Activated effector memory CD4-positive, alpha-beta T cell treated with Interleukin-2 at 50 U/mL for 16 hours (primary cell): ENCODE measurements around the gene TBC1D22A.

Experiments used
- DNase-seq: peaks from one replicate; pipeline ENCODE4 v3.0.0-alpha.2; 2020

The TBC1D22A gene

DNA sequence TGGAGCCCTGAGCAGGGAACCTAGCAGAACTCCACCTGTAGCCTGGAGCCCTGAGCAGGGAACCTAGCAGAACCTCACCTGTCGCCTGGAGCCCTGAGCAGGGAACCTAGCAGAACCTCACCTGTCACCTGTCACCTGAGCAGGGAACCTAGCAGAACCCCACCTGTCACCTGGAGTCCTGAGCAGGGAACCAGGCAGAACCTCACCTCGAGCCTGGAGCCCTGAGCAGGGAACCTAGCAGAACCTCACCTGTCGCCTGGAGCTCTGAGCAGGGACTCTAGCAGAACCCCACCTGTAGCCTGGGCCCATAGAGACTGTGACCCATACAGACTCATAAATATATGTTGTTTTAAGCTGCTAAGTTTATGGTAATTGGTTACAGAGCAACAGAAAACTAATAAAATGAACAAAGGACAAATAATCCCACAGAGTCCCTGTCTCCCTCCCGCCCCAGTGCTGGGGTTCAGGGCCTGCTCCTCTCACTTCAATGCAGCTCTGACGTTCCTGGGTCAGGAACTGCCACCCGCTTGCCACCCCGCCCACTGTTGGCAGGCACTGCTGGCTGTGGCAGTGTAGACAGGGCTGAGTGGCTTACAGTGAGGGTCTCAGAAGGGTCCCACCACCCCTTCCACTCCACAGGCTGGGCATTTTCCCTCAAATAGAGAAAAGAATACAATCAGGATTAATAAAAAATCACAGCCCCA lies 259.1 kb downstream of the TBC1D22A start:
- no peak for DNase-seq

DNA sequence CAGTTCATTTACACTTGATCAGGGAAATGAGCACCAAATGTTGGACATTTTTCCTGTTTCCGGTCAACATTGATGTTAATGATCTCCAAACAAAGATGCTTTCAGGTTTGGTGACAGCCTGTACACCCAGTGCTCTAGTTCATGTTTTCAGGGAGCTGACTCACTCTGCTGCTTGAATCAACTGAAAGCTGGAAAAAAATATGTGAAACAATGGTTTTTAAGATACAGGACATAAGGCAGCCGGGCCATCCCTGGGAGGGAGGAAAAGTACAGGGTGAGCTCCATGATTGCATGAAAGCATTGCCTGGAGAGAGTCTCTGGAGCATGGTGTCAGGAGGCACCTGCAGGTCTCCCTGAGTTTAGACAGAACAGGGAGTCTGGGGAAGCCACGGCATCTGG lies 259.6 kb downstream of the TBC1D22A start:
- no peak for DNase-seq

DNA sequence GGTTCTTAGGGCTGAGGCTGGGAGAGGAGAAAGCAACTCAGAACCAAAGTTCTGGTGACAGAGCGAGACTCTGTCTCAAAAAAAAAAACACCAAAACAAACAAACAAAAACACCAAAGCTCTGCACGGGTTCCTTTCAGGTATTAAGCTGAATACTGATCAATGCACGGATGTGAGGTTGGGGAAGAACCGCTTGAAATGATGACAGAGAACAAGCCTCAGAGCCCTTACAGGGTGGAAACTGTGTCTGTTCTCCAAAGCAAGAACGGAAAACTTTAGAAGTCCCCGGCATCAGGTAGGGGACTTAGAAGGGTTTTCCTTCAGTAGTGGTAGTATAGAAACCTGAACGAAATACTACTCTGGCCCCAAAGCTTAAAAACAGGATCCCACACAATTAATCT lies 260.0 kb downstream of the TBC1D22A start:
- no peak for DNase-seq

DNA sequence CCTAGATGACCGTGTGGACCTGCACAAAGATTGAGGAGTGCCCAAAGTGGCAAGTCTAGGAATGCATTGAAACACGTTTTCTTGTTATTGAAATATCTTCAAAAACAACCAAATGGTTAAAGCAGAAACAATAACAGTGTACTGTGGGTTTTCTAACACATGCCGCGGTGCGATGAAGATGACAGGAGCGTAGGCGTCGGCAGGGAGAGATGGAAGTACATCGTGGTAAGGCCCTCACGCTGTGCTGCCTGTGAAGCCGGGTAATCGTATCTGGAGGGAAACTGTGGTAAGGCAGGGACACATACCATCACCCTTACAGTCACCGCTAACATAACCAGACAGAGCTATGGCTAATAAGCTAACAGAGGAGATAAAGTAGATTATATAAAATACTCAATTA lies 261.4 kb downstream of the TBC1D22A start:
- DNase-seq = no peak

DNA sequence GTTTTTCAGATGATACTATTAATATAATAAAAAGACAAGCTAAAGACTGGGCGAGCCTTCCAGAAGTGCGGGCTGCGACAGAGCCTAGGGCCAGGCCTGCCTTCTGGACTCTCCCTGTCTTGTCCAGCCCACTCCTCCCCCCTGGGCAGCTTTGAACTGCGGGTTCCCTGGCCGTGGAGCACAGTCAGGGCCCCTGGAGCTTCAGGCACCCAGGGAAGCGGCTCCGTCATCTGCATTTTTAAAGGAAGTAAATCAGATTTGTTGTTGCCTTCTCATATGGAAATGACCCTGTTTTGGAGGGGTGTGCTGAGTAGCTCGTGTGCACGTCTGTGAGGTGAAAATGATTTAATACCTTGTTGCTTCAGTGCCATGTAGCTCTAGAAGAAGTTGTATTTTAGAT lies 265.3 kb downstream of the TBC1D22A start:
- DNase-seq = no peak

DNA sequence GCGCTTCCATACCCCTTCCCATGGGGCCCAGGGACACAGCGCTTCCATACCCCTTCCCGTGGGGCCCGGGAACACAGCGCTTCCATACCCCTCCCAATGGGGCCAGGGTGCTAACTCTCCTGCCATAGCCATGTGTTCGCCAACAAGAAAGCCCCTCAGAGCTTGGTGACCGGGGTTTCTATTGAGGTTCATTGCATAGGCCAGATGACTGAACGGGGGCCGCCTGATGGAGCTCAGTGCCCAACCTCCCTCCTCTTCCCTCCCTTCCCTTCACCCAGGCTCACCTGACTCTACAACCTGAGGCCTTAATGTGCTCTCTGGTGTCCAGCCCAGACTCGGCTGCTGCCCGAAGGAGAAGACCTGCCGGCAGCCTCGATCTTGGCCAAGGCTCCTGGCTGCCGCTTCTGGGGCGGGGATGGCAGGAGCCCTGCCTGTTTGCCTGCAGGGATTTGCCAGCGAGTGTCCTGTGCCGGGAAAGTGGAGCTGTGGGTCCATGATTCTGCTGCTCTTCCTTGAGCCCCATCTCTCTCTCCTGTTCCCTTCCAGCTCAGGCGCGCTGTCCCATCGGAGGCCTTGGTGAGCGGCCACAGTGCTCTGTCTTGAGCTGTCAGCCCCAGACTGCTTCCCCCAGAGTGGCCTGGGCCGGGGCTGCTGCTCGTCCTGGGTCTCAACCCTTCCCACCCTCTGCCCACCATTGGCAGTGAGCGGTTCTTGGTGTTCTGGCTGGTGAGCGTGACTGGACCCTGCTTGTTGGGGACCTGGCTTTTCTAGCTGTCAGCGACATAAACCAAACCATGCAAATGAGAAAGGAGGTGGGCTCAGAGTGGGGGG lies 267.0 kb downstream of the TBC1D22A start:
- DNase-seq = no peak

DNA sequence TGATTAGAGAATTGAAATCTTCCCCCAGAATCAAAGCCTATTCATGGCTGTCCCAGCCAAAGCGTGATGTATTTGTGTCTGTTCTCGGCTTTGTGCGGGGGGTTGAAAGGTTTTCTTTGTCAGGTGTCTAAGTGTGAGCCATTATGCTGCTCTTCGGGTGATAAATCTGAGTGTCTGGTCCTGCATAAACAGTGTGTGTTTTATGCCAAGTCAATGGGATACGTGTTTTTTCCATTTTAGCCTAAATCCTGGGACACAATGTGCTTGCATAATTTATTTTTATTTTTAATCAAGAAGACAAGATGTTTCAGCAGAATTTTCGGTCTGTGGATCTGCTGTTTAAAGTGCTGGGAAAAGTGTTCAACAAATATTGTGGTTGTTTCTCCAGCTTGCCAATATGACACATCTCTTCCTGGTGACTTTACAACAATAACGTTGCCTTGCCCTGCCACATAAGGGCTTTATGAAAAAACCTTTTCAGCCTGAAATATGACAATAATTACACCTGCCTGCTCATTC lies 267.8 kb downstream of the TBC1D22A start:
- no peak for DNase-seq

DNA sequence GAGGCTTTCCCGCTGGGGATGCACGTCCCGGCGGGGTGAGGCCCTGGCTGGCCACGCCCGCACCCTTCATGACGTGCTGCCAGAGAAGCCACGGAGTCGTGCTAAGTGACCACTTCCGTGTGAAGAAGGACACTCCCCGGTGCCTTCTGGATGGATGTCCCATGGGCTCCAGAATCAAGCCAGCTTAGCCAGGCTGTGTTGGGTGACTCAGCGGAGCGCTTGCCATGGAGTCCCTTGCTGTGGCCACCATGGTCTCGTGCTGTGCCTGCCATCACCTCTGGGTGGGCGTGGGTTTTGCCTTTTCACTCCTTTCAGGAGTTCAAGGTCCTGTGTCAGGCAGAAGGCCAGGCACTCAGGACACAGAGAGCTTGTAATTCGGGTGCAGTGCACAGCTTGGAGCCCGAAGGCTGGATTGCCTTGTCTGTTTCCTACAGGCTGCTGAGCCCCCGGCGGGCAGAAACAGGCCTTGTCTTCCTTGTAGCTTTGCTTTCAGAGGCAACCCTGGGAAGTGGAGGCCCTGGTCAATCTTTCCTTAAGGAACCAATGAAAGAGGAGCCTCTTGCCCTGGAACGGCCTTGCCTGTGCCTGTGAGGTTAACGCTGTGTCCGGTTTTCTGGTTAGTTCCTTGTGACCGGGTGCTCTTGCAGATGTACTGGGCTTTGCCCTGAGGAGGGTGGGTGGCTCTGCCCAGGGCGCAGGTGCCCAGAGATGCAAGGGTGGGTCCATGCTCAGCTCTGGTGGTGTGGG lies 268.6 kb downstream of the TBC1D22A start:
- DNase-seq = no peak

DNA sequence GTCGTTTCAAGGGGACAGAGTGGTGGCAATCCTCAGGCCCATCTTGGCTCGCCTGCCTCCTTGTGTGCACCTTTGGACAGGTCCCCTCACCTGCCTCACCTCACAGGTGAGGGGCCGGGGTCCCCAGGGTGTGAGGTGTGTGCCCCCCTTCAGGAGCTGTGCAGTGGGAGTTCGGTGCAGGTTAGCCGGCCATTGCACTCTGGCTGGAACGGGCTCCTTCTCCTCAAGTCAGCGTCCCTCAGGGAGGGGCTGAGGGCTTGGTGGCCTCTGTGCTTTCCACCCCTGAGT lies 269.1 kb downstream of the TBC1D22A start:
- DNase-seq = no peak

DNA sequence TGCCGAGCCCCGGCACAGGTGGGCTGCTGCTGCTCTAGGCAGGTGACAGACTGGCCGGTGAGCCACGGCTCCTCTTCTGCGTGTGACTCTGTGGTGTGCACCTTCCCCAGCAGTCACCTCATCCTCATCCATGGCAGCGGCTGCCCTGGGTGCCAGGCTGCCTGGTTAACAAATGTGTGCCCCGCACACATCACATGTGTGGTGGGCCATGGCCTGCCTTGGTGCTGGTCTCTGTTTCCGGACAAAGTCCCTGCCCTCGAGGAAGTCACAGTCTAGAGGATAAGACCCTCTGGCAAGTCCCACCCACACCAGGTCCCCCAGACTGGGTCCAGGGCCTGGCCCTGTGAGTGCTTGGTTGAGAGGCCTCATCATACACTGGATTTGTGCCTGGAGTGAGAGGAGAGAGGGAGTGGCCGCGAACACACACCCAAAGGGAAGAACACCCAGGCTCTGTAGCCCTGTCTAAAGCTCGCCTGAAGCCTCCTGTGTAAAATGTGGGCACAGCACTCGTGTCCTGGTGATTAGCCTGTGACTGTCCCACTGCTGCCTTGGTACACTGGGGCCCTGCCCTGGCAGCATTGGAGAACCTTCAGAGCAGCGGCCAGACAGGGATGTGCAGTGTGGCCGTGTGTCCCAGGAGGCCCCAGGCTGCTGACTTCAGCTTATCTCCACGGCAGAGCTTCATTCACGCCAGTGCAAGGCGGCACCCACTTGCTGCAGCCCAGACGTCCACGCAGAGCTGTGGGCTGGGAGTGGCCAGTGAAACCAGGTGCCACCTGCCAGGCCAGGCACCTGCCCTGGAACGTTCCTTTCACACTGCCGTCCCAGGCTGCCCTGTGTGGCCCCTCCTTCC lies 269.9 kb downstream of the TBC1D22A start:
- DNase-seq = no peak

DNA sequence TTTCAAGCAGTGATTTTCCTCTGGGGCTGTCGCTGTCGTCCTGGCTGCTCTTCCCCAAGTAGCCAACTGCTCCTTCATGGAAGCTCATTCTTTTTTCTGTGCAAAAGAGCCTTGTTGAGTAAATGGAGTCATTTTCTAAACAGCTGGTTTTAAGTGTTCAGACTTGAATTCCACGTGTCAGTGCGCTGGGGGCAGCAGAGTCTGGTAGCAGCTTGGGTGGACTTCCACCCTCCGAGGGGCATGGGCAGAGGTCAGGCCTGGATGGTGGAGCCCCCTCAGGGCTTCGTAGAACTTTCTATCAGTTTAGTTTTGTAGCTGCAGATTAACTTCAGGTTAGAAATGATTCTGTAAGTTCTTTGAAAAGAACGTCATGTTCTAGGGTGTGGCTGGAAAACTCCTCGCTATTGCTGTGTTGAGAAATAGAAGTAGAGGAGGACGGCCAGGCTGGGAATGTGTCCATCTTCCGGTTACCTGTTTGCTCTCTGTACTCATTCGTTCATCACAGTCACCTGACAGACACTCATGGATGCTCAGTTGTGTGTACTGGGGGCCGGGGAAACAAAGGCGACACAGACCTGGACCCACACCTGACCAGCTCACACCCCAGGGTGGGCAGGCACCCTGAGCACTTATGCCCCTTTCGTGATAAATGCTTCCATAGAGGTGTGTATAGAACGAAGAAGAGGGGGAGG lies 270.7 kb downstream of the TBC1D22A start:
- DNase-seq = no peak

DNA sequence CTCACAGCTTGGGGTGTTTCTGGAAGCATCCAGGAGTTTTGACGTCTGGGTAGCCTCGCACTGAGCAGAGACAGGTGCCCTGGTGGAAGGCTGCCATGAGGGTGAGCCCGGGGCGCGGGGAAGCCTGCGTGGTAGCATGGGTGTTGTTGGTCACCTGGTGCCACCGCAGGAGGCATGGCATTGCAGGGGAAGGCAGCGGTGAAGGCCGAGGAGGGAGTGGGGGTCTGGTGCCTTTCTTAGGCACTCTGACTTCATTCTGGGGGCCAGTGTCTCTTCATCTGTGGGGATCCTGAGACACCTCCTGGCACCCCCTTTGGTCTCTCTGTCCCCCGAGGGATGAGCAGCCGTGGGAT lies 271.2 kb downstream of the TBC1D22A start:
- DNase-seq = no peak

DNA sequence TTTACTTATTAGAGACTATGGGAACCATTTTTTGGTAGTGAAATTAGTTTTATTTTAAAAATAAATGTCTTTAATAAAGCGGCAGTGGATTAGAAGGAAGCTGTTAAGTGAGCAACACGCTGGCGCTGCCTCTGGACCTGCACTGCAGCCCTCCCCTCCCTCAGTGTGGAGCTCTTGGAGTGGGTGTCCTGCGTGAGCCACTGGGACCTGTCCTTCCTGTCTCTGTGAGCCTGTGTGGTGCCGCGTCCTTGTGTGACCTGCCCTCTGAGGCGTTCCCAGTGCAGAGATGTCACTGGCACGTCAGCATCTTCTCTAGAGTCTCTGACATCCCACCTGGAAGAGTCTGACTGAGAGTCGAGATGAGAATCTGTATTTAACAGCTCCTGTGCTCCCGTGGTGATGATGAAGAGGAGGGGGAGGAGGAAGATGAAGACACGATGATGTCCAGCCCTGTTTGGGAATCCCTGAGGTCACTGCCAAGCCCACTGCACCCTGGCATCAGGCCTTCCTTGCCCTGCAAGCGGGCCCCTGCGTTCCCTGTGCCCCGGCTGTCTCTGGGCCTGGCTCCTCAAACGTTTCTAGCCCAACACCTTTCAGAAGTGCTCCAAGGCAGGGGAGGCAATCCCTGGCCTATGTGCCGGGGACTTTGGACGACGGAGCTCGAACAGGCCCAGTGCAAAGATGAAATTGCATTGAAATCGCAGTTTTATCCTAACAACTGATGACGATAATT lies 271.8 kb downstream of the TBC1D22A start:
- DNase-seq = no peak

DNA sequence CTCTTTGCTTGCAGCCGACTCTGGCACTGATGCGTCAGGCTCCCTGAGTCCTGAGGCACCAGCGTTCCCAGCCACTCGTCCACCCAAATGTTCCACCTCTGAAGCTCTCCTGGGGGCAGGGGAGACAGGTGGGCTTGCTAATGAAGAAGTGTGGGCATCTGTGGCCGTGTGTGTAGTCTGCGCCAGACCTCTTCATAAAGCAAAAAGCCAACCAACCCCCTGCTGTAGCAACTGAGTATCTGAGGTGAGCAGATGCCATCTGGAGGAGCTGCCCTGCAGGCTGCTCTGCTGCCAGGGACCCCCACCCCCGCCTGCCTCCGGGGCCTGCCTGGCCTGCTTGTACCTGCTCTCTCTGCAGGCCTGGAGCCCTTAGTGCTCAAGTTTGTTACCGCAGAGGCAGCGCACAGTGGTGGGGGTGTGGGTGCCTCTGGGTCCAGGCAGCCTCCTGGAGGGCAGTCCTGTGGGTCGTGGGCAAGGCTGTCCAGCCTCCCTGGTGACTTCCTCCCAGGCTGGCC lies 272.5 kb downstream of the TBC1D22A start:
- DNase-seq = no peak

DNA sequence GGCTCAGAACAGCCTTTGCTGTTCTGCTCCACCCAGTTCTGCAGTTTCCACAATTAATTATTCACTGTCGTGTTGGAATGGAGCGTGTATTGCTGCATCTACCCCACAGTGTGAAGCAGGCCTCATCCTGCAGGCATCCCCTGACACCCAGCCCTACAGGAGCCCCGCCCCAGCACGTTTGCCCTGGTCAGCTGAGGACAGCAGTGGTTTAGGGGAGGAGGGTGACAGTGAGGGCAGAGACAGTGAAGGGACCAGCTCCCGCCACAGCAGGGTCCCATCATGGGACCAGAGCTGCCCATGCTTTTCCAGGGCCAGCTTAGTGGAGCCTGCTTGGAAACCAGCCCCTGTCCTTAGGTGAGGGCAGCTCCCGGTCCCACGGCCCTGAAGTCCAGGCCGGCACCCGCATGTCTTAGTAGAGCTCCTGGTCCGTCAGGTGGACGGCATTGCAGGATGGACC lies 273.0 kb downstream of the TBC1D22A start:
- no peak for DNase-seq

DNA sequence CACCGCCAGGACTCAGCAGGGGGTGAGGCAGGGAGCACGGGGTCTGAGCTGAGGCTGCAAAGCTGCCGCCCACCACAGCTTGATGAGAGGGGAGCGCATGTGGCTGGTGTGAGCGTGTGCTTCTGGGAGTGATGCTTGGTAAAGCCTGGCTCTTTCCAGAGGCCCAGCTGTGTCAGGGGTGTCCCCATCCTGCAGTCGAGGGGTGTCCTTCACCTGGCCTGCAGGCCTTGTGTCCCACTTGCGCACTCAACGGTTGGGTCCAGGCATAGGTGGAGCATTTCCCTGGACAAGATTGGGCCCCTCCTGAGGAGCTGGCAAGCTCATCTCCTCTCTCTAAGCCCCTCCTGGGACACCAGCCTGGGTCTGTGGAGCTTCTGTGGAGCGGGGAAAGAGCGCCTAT lies 273.9 kb downstream of the TBC1D22A start:
- DNase-seq = no peak

DNA sequence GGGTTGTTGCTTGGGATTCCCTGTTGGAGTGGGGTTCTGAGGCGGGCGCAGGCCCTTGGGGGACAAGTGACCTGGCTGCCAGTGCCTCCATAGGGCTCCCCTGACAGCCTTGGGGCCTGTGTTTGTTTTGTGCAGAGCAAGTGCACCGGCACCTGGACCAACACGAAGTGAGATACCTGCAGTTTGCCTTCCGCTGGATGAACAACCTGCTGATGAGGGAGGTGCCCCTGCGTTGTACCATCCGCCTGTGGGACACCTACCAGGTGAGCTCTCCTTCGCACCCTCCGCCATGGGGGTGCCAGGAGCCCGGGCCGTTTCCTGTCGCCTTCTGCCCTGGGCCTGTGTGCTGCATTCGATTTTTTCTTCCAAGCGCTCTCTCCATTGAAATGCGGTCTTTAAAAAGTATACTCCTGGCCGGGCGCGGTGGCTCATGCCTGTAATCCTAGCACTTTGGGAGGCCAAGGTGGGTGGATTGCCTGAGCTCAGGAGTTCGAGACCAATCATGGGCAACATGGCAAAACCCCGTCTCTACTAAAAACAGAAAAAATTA lies 274.6 kb downstream of the TBC1D22A start:
- no peak for DNase-seq

DNA sequence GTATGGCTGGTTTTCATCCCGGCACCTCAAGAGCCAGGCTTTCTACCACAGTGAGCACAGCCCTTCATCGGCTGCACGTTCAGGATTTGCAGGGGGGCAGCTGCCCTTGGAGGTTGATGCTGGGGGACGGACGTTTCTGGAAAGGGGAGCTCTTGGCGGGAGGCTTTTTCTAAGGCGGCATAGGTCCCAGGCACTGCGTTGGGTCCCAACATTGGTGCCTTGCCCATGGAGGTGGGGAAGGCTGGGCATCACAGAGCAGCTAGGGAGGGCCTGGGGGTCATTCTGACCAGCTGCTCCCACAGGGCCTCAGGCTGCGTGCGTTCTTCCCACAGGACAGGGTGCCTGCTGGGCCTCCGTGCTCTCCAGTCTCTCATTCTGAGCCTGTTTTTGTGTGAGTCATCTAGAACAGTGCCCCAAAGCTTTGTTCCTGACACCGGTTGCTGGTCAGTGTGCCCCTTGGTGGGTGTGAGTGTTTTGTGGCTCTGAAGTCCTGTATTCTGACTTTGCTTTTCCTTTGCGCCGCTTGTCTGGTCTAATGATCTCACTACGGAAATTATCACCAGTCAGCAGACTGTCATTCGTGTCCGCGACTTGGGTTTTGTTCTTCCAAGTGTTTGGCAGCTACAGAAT lies 275.9 kb downstream of the TBC1D22A start:
- no peak for DNase-seq

DNA sequence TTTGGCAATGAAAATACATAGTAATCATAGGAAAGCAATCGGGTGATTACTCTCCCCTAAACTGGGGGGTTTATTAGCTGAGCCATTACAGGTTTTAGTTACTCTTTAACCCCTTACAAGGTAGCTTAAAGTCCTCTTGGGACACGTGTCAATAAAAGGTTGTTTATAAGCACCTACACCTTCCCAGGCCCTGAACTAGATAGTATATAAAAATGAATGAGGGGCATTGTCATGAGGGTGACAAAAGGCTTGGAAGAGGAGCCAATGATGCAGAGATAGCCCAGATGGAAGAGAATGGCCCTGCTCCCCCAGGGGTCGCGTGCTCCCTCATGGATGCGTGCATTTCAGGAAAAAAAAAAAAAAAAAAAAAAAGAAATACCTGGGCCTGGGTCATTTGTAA lies 276.9 kb downstream of the TBC1D22A start:
- DNase-seq = no peak

DNA sequence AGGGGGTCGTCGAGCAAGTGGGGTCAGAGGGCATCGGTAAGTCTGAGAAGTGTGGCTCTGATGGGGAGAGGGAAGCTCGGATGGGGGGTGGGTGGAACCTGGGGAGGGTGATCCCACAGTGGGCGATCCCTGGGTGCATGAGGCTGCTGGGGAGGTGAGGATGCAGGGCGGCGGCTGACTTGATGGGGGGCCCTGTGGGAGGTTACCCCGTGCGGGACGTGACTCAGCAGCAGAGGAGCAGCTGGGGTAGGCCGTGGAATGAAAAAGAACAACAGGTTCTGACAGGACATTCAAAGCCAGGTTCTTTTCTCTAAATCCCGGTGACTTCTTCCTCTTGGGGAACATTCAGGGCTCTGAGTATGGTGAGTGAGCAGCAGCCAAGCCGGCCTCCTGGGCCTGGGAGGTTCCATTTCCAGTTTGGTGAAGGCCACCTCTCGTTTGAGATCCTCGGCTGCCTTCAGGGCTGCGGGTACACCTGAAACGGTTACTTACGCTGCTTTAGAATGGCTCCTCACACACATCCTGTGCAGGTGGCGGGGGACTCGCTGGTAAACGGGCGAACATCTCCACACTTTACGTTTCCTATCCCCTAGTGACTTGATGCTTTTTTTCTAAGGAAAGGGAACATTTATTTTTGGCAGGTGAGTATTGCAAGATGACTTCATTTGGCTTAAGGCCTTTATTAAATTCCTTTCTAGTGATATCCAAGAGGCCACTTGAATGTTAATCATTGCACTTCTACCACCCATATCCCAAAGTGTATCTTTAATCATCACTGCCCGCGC lies 278.2 kb downstream of the TBC1D22A start:
- no peak for DNase-seq
